Liver (tissue), 9 donors: Measurements from ENCODE around the gene TNS1. TPM values are rescaled to one million over a fixed set of nuclear protein-coding genes. Genes with fewer than 3 reads are reported as not detected.
A peak's percentile ranks its signal among the peaks of the same experiment; 100 is the strongest.

Source experiments
- DNase-seq: peaks from one replicate; pipeline ENCODE4 v3.0.0-alpha.2; 2017; ENCODE audit warnings: low spot score
- H3K27ac ChIP-seq, 2 donors: one replicate each; pipeline ENCODE4 v1.7.0; 2013; ENCODE audit warnings: inconsistent platforms in 2 of 2, low read length in 2 of 2, control low read depth in 1 of 2, low read depth in 1 of 2, mild to moderate bottlenecking in 1 of 2
- H3K27me3 ChIP-seq, 4 donors: one replicate each; pipeline versions ENCODE4 v1.6.1 to v1.7.0; 2013; ENCODE audit warnings: low read length in 3 of 4, inconsistent platforms in 1 of 4, mild to moderate bottlenecking in 1 of 4, moderate library complexity in 1 of 4; ENCODE audit not compliant: control insufficient read depth in 4 of 4, insufficient read depth in 4 of 4
- H3K36me3 ChIP-seq, 4 donors: one replicate each; pipeline versions ENCODE4 v1.6.1 to v1.7.0; 2013; ENCODE audit warnings: low read length in 3 of 4, mild to moderate bottlenecking in 3 of 4, low read depth in 1 of 4, moderate library complexity in 1 of 4; ENCODE audit not compliant: control insufficient read depth in 4 of 4, insufficient read depth in 3 of 4
- H3K4me1 ChIP-seq, 4 donors: one replicate each; pipeline versions ENCODE4 v1.6.1 to v1.7.0; 2013; ENCODE audit warnings: low read length in 3 of 4, mild to moderate bottlenecking in 3 of 4, moderate library complexity in 1 of 4; ENCODE audit not compliant: control insufficient read depth in 4 of 4, insufficient read depth in 4 of 4
- H3K4me3 ChIP-seq, 3 donors: one replicate each; pipeline versions ENCODE4 v1.6.1 to v1.7.0; 2013; ENCODE audit warnings: low read length in 3 of 3, control low read depth in 1 of 3, low read depth in 1 of 3, mild to moderate bottlenecking in 1 of 3
- H3K9ac ChIP-seq, 2 donors: one replicate each; pipeline ENCODE4 v1.7.0; 2013; ENCODE audit warnings: low read length in 2 of 2, mild to moderate bottlenecking in 2 of 2, moderate library complexity in 2 of 2, control low read depth in 1 of 2, low read depth in 1 of 2
- H3K9me3 ChIP-seq, 4 donors: one replicate each; pipeline versions ENCODE4 v1.6.1 to v1.7.0; 2013; ENCODE audit warnings: low read length in 3 of 4; ENCODE audit not compliant: control insufficient read depth in 4 of 4
- EGR1 ChIP-seq, 2 donors: IDR thresholded peaks; 2 replicates each; pipeline ENCODE4 v1.6.1; 2016 to 2018; ENCODE audit warnings: antibody characterized with exemption in 2 of 2, low read depth in 2 of 2
- FOXA1 ChIP-seq: IDR thresholded peaks from 2 replicates; pipeline ENCODE4 v1.6.1; 2016; ENCODE audit warnings: antibody characterized with exemption
- GABPA ChIP-seq, 2 donors: IDR thresholded peaks in 1 of 2; conservative IDR thresholded peaks in 1 of 2; 2 replicates each; pipeline ENCODE4 v1.6.1; 2016; ENCODE audit warnings: antibody characterized with exemption in 2 of 2, mild to moderate bottlenecking in 1 of 2, moderate library complexity in 1 of 2
- HNF4A ChIP-seq, 2 donors: conservative IDR thresholded peaks; 2 replicates each; pipeline ENCODE4 v1.6.1; 2016; ENCODE audit warnings: antibody characterized with exemption in 2 of 2, mild to moderate bottlenecking in 2 of 2
- JUND ChIP-seq, 2 donors: IDR thresholded peaks; 2 replicates each; pipeline ENCODE4 v1.6.1; 2016; ENCODE audit warnings: antibody characterized with exemption in 2 of 2
- NR2F2 ChIP-seq: IDR thresholded peaks from 2 replicates; pipeline ENCODE4 v1.6.1; 2016; ENCODE audit warnings: antibody characterized with exemption
- RAD21 ChIP-seq, 2 donors: IDR thresholded peaks; 2 replicates each; pipeline ENCODE4 v1.6.1; 2016; ENCODE audit warnings: antibody characterized with exemption in 2 of 2, mild to moderate bottlenecking in 2 of 2
- RXRA ChIP-seq, 2 donors: IDR thresholded peaks; 2 replicates each; pipeline ENCODE4 v1.6.1; 2017 to 2018; ENCODE audit warnings: antibody characterized with exemption in 2 of 2, mild to moderate bottlenecking in 1 of 2
- TAF1 ChIP-seq: conservative IDR thresholded peaks from 2 replicates; pipeline ENCODE4 v1.6.1; 2016; ENCODE audit warnings: antibody characterized with exemption, mild to moderate bottlenecking
- WGBS: extraction: QIAGEN DNeasy Blood & Tissue Kit; methylation state at CpG from one replicate; pipeline ENCODE4 v1.1.7; 2013; 5-methylcytosine and 5-hydroxymethylcytosine counted together
- polyA plus RNA-seq, 2 donors: library from polyadenylated mRNA; stranded (reverse) in 1 of 2; unstranded in 1 of 2; fragments of 200-250 nt in 1 of 2; fragments of >200 nt in 1 of 2; fragmentation: Nextera tagmentation in 1 of 2; extraction: Ambion mirVana in 1 of 2; gene quantifications; one replicate each; pipeline versions ENCODE4 v1.2.1 to v1.2.3, GENCODE V29; 2013 to 2015
- total RNA-seq, 2 donors: library from RNA; depleted of rRNA; stranded (reverse); fragments of >200 nt; gene quantifications; one replicate each; pipeline ENCODE4 v1.2.3, GENCODE V29; 2014
- TF ChIP-seq, protein P1 (sequence below): IDR thresholded peaks from 2 replicates; pipeline ENCODE4 v1.6.1; 2016; ENCODE audit warnings: antibody characterized with exemption
- TF ChIP-seq, protein P2 (sequence below): IDR thresholded peaks from 2 replicates; pipeline ENCODE4 v1.6.1; 2016; ENCODE audit warnings: antibody characterized with exemption, mild to moderate bottlenecking
- TF ChIP-seq, protein P3 (sequence below): fragments of 150-350 bp; IDR thresholded peaks from 2 replicates; pipeline ENCODE4 v1.5.1; 2017; ENCODE audit warnings: improper control_type of control experiment, low read depth, low read length; ENCODE audit not compliant: missing input control
- TF ChIP-seq, protein P4 (sequence below): IDR thresholded peaks from 2 replicates; pipeline ENCODE4 v1.6.1; 2016; ENCODE audit warnings: antibody characterized with exemption
- TF ChIP-seq, protein P5 (sequence below): IDR thresholded peaks from 2 replicates; pipeline ENCODE4 v1.6.1; 2016; ENCODE audit warnings: antibody characterized with exemption
- donor health status: healthy.
- donor health status: healthy.
- donor health status: healthy.
- donor health status: healthy.
- donor health status: healthy.

TNS1 gene
- total and polyA plus RNA-seq, 4 donors = 16.3 to 128 (median 57.3) TPM

DNA sequence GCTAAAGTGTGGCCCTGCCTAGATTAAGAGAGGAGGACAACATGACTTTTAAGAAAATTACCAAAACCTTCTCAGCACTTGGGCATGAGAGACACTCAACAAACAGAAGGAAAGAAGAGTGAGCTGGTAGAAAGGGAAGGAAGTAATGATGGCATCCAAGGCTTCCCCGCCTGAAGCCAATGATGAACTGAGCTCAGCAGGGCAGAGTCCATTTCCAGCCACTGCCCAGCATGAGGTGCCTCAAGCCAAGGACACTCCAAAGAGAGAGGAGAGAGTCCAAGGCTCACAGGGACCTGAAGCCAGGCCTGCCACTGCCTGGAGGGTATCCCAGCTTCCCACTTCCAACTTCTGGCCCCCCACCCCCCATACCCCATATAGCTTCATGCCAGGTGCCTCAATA lies 9.5 kb upstream of the TNS1 start:
- peaks cover 0 to 12% (median 9%) of the 10 kb centered on the region in 4 donors for H3K4me1 ChIP-seq
- peak in 1 of 2 donors; percentile 19 for TF ChIP-seq HNF4A (conservative IDR thresholded peaks at IDR 0.05)
- TF ChIP-seq TAF1 = no peak
- no peak overlapping the region for H3K9ac ChIP-seq
- H3K9me3 ChIP-seq = no peaks in the 10 kb centered on the region
- no peak overlapping the region for H3K27ac ChIP-seq
- peaks cover 3 to 8% (median 5%) of the 10 kb centered on the region in 4 donors for H3K27me3 ChIP-seq
- no peak overlapping the region for H3K4me3 ChIP-seq
- WGBS = 51% methylated on average over 1 of the region's 1 CpG
- no peaks in the 10 kb centered on the region for H3K36me3 ChIP-seq
- DNase-seq = no peak

DNA sequence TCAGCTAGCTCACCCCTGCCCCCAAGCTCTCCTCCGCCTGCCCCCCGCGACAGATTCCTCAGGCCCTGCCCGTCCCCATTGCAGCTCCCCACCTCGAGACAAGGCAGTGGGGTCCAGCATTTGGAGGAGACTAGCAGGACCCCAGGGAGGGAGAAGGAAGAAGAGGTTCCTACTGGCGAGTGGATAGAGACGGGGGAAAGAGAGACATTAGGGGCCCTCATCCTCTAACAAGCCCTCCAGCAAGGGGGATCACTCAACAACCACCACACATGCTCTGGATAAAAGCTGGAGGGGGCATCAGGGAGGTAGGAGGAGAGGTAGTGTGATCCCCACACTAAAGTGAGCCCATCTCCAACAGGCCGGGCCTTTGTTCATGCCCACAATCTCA lies 8.9 kb upstream of the TNS1 start:
- H3K9ac ChIP-seq = no peak overlapping the region
- H3K4me3 ChIP-seq = no peak overlapping the region
- peaks cover 0 to 12% (median 9%) of the 10 kb centered on the region in 4 donors for H3K4me1 ChIP-seq
- TF ChIP-seq, protein P1, sequence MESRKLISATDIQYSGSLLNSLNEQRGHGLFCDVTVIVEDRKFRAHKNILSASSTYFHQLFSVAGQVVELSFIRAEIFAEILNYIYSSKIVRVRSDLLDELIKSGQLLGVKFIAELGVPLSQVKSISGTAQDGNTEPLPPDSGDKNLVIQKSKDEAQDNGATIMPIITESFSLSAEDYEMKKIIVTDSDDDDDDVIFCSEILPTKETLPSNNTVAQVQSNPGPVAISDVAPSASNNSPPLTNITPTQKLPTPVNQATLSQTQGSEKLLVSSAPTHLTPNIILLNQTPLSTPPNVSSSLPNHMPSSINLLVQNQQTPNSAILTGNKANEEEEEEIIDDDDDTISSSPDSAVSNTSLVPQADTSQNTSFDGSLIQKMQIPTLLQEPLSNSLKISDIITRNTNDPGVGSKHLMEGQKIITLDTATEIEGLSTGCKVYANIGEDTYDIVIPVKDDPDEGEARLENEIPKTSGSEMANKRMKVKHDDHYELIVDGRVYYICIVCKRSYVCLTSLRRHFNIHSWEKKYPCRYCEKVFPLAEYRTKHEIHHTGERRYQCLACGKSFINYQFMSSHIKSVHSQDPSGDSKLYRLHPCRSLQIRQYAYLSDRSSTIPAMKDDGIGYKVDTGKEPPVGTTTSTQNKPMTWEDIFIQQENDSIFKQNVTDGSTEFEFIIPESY = no peak
- TF ChIP-seq, protein P2, sequence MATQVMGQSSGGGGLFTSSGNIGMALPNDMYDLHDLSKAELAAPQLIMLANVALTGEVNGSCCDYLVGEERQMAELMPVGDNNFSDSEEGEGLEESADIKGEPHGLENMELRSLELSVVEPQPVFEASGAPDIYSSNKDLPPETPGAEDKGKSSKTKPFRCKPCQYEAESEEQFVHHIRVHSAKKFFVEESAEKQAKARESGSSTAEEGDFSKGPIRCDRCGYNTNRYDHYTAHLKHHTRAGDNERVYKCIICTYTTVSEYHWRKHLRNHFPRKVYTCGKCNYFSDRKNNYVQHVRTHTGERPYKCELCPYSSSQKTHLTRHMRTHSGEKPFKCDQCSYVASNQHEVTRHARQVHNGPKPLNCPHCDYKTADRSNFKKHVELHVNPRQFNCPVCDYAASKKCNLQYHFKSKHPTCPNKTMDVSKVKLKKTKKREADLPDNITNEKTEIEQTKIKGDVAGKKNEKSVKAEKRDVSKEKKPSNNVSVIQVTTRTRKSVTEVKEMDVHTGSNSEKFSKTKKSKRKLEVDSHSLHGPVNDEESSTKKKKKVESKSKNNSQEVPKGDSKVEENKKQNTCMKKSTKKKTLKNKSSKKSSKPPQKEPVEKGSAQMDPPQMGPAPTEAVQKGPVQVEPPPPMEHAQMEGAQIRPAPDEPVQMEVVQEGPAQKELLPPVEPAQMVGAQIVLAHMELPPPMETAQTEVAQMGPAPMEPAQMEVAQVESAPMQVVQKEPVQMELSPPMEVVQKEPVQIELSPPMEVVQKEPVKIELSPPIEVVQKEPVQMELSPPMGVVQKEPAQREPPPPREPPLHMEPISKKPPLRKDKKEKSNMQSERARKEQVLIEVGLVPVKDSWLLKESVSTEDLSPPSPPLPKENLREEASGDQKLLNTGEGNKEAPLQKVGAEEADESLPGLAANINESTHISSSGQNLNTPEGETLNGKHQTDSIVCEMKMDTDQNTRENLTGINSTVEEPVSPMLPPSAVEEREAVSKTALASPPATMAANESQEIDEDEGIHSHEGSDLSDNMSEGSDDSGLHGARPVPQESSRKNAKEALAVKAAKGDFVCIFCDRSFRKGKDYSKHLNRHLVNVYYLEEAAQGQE = no peak
- TF ChIP-seq RAD21 (IDR thresholded peaks at IDR 0.05) (no peak), TAF1 (no peak), FOXA1 (no peak), RXRA (IDR thresholded peaks at IDR 0.05) (no peak), EGR1 (IDR thresholded peaks at IDR 0.05; ENCODE audit: low read depth in 2 of 2) (no peak), GABPA (IDR thresholded peaks at IDR 0.05 in 1 of 2, conservative IDR thresholded peaks at IDR 0.05 in 1 of 2) (no peak), NR2F2 (no peak), HNF4A (conservative IDR thresholded peaks at IDR 0.05) (no peak), JUND (IDR thresholded peaks at IDR 0.05) (no peak)
- TF ChIP-seq, protein P3, sequence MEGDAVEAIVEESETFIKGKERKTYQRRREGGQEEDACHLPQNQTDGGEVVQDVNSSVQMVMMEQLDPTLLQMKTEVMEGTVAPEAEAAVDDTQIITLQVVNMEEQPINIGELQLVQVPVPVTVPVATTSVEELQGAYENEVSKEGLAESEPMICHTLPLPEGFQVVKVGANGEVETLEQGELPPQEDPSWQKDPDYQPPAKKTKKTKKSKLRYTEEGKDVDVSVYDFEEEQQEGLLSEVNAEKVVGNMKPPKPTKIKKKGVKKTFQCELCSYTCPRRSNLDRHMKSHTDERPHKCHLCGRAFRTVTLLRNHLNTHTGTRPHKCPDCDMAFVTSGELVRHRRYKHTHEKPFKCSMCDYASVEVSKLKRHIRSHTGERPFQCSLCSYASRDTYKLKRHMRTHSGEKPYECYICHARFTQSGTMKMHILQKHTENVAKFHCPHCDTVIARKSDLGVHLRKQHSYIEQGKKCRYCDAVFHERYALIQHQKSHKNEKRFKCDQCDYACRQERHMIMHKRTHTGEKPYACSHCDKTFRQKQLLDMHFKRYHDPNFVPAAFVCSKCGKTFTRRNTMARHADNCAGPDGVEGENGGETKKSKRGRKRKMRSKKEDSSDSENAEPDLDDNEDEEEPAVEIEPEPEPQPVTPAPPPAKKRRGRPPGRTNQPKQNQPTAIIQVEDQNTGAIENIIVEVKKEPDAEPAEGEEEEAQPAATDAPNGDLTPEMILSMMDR = no peak
- TF ChIP-seq, protein P4, sequence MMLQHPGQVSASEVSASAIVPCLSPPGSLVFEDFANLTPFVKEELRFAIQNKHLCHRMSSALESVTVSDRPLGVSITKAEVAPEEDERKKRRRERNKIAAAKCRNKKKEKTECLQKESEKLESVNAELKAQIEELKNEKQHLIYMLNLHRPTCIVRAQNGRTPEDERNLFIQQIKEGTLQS = no peak
- TF ChIP-seq, protein P5, sequence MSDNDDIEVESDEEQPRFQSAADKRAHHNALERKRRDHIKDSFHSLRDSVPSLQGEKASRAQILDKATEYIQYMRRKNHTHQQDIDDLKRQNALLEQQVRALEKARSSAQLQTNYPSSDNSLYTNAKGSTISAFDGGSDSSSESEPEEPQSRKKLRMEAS = no peak
- 72% methylated on average over 8 of the region's 8 CpGs for WGBS
- no peaks in the 10 kb centered on the region for H3K9me3 ChIP-seq
- H3K27ac ChIP-seq = no peak overlapping the region
- no peak for DNase-seq
- peaks cover 3 to 8% (median 5%) of the 10 kb centered on the region in 4 donors for H3K27me3 ChIP-seq
- H3K36me3 ChIP-seq = no peaks in the 10 kb centered on the region
